WTC11 (cell line): Measurements from ENCODE around the gene KCNT2. TPM values are rescaled to one million over a fixed set of nuclear protein-coding genes. Genes with fewer than 3 reads are reported as not detected.

Source experiments
- ATAC-seq: fragments of 200-7000 bp; cut with Tn5 transposase; 2 replicates; pipeline ENCODE4 v1.10.0; 2021; ENCODE audit warnings: mild to moderate bottlenecking, moderate library complexity
- CTCF ChIA-PET: fragments of 300-600 bp; sonication (Branson Sonifier 250); formaldehyde crosslinking; loops from one replicate; lab custom pipeline; 2021; ENCODE audit warnings: antibody characterized with exemption; lab: Charles Lee
- POLR2A ChIA-PET: fragments of 350-600 bp; sonication (Branson Sonifier 250); formaldehyde crosslinking; loops from one replicate; lab custom pipeline; 2021; ENCODE audit warnings: antibody characterized with exemption; lab: Charles Lee
- DNase-seq: peaks from one replicate; pipeline ENCODE4 v3.0.0; 2021; ENCODE audit warnings: low spot score
- H3K27ac Mint-ChIP-seq: 2 replicates; pipeline ENCODE4 v1.8.0; 2021; ENCODE audit warnings: mixed read lengths
- H3K27me3 Mint-ChIP-seq: 2 replicates; pipeline ENCODE4 v1.8.0; 2021; ENCODE audit warnings: low read depth, mild to moderate bottlenecking, moderate library complexity, mixed read lengths
- H3K36me3 Mint-ChIP-seq: 2 replicates; pipeline ENCODE4 v1.8.0; 2021; ENCODE audit warnings: mixed read lengths
- H3K4me1 Mint-ChIP-seq: 2 replicates; pipeline ENCODE4 v1.8.0; 2022; ENCODE audit warnings: mixed read lengths
- H3K4me3 Mint-ChIP-seq: 2 replicates; pipeline ENCODE4 v1.8.0; 2021; ENCODE audit warnings: mild to moderate bottlenecking, moderate library complexity, mixed read lengths
- H3K9me3 Mint-ChIP-seq: 2 replicates; pipeline ENCODE4 v1.8.0; 2021; ENCODE audit warnings: mixed read lengths
- AFF4 ChIP-seq: sonication (generic); formaldehyde crosslinking; IDR thresholded peaks from 2 replicates; pipeline ENCODE4 v1.8.1; 2023; ENCODE audit warnings: mild to moderate bottlenecking, missing genetic modification reagents, borderline replicate concordance
- AR ChIP-seq: fragments of 250-450 bp; sonication (Bioruptor Pico); IDR thresholded peaks from 2 replicates; pipeline ENCODE4 v1.9.0; 2021; ENCODE audit warnings: mild to moderate bottlenecking
- CREB1 ChIP-seq: sonication (generic); formaldehyde crosslinking; IDR thresholded peaks from 2 replicates; pipeline ENCODE4 v1.8.0; 2023; ENCODE audit warnings: mild to moderate bottlenecking, missing genetic modification reagents
- ETV6 ChIP-seq: sonication (generic); formaldehyde crosslinking; IDR thresholded peaks from 2 replicates; pipeline ENCODE4 v1.8.1; 2022; ENCODE audit warnings: mild to moderate bottlenecking, missing genetic modification reagents
- FOXP1 ChIP-seq: sonication (generic); formaldehyde crosslinking; IDR thresholded peaks from 2 replicates; pipeline ENCODE4 v1.8.0; 2022; ENCODE audit warnings: missing genetic modification reagents, mild to moderate bottlenecking, moderate library complexity, borderline replicate concordance
- HMGA2 ChIP-seq: fragments of 250-450 bp; sonication (Bioruptor Pico); IDR thresholded peaks from 2 replicates; pipeline ENCODE4 v1.4.0; 2021; ENCODE audit warnings: mild to moderate bottlenecking, moderate library complexity
- KAT7 ChIP-seq: sonication (generic); formaldehyde crosslinking; IDR thresholded peaks from 2 replicates; pipeline ENCODE4 v1.8.1; 2023; ENCODE audit warnings: missing genetic modification reagents, mild to moderate bottlenecking, borderline replicate concordance
- NFATC4 ChIP-seq: fragments of 250-450 bp; sonication (Bioruptor Pico); IDR thresholded peaks from 2 replicates; pipeline ENCODE4 v1.9.0; 2021; ENCODE audit warnings: mild to moderate bottlenecking
- NFE2L1 ChIP-seq: sonication (generic); formaldehyde crosslinking; IDR thresholded peaks from 2 replicates; pipeline ENCODE4 v1.8.1; 2023; ENCODE audit warnings: missing genetic modification reagents
- TEAD1 ChIP-seq: sonication (generic); formaldehyde crosslinking; IDR thresholded peaks from 2 replicates; pipeline ENCODE4 v1.8.0; 2022; ENCODE audit warnings: mild to moderate bottlenecking, missing genetic modification reagents
- USF1 ChIP-seq: sonication (generic); formaldehyde crosslinking; IDR thresholded peaks from 2 replicates; pipeline ENCODE4 v1.8.0; 2022; ENCODE audit warnings: mild to moderate bottlenecking, missing genetic modification reagents
- ZBTB21 ChIP-seq: sonication (generic); formaldehyde crosslinking; IDR thresholded peaks from 2 replicates; pipeline ENCODE4 v1.8.1; 2023; ENCODE audit warnings: mild to moderate bottlenecking, missing genetic modification reagents, borderline replicate concordance
- ZMAT4 ChIP-seq: fragments of 250-450 bp; sonication (Bioruptor Pico); IDR thresholded peaks from 2 replicates; pipeline ENCODE4 v1.9.0; 2021; ENCODE audit warnings: mild to moderate bottlenecking
- ZNF396 ChIP-seq: fragments of 250-450 bp; sonication (Bioruptor Pico); IDR thresholded peaks from 2 replicates; pipeline ENCODE4 v1.8.0; 2021; ENCODE audit warnings: mild to moderate bottlenecking, moderate library complexity, borderline replicate concordance
- ZNF423 ChIP-seq: fragments of 250-450 bp; sonication (Bioruptor Pico); IDR thresholded peaks from 2 replicates; pipeline ENCODE4 v2.1.2; 2022; ENCODE audit warnings: mild to moderate bottlenecking, moderate library complexity
- total RNA-seq: library from RNA; stranded (reverse); gene quantifications from 3 replicates; pipeline ENCODE4 v1.2.3, GENCODE V29; 2021
- TF ChIP-seq, protein P1 (sequence below): fragments of 250-450 bp; sonication (Bioruptor Pico); IDR thresholded peaks from 2 replicates; pipeline ENCODE4 v2.1.2; 2022; ENCODE audit warnings: mild to moderate bottlenecking, moderate library complexity
- TF ChIP-seq, protein P2 (sequence below): sonication (generic); formaldehyde crosslinking; IDR thresholded peaks from 2 replicates; pipeline ENCODE4 v1.8.1; 2023; ENCODE audit warnings: mild to moderate bottlenecking, missing genetic modification reagents
- TF ChIP-seq, protein P3 (sequence below): sonication (generic); formaldehyde crosslinking; IDR thresholded peaks from 2 replicates; pipeline ENCODE4 v1.8.0; 2022; ENCODE audit warnings: mild to moderate bottlenecking, missing genetic modification reagents
- TF ChIP-seq, protein P4 (sequence below): sonication (generic); formaldehyde crosslinking; IDR thresholded peaks from 2 replicates; pipeline ENCODE4 v1.8.0; 2022; ENCODE audit warnings: mild to moderate bottlenecking, missing genetic modification reagents
- TF ChIP-seq, protein P5 (sequence below): fragments of 250-450 bp; sonication (Bioruptor Pico); conservative IDR thresholded peaks from 2 replicates; pipeline ENCODE4 v1.9.0; 2021; ENCODE audit warnings: mild to moderate bottlenecking

Gene KCNT2
- total RNA-seq, 1 experiment from 2014 or later, result 11.6 TPM

DNA sequence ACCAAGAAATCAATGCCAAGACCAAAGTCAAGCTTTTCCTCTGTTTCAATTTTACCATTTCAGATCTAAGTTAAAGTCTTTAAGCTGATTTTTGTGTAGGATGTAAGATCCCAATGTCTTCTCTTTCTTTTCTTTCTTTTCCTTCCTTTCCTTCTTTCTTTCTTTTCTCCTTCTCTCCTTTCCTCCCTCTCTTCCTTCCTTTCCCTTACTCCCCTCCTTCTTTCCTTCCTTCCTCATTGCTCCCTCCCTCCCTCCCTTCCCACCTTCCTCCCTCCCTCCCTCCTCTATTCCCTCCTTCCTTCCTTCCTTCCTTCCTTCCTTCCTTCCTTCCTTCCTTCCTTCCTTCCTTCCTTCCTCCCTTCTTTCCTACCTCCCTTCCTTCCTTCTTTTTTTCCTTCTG, 197.5 kb downstream of the KCNT2 start:
- Mint-ChIP-seq H3K4me1 (peaks cover 7% of the 10 kb centered on the region), H3K9me3 (no peaks in the 10 kb centered on the region), H3K36me3 (no peaks in the 10 kb centered on the region), H3K27me3 (no peaks in the 10 kb centered on the region), H3K27ac (no peak overlapping the region), H3K4me3 (no peak overlapping the region)
- TF ChIP-seq ZNF423 (CRISPR knock-in tag) (no peak), ZMAT4 (CRISPR knock-in tag) (no peak), ZNF396 (no peak), FOXP1 (CRISPR knock-in tag) (no peak), KAT7 (CRISPR knock-in tag) (no peak), ZBTB21 (CRISPR knock-in tag) (no peak)
- TF ChIP-seq, protein P1, sequence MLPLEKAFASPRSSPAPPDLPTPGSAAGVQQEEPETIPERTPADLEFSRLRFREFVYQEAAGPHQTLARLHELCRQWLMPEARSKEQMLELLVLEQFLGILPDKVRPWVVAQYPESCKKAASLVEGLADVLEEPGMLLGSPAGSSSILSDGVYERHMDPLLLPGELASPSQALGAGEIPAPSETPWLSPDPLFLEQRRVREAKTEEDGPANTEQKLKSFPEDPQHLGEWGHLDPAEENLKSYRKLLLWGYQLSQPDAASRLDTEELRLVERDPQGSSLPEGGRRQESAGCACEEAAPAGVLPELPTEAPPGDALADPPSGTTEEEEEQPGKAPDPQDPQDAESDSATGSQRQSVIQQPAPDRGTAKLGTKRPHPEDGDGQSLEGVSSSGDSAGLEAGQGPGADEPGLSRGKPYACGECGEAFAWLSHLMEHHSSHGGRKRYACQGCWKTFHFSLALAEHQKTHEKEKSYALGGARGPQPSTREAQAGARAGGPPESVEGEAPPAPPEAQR (CRISPR knock-in tag), result no peak
- ChIA-PET POLR2A (no interaction called here), CTCF (no interaction called here)
- no peak for DNase-seq
- ATAC-seq, result no peak

DNA sequence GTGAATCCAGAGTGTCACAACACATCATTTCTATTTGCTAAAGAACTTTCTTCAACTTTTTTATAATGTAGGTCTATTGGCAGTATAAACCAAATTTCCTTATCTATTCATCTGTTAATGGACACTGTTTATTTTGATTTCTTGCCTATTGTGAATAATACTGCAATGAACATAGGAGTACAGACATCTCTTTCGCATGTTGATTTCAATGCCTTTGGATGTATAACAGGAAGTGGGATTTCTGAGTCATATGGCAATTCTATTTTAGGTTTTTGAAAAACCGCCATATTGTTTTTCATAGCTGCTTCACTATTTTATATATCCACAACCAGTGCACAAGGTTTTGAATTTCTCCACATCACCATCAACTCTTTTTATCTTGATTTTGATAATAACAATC, 198.7 kb downstream of the KCNT2 start:
- H3K36me3 Mint-ChIP-seq, result no peaks in the 10 kb centered on the region
- H3K4me3 Mint-ChIP-seq, result no peak overlapping the region
- no peaks in the 10 kb centered on the region for H3K9me3 Mint-ChIP-seq
- H3K27ac Mint-ChIP-seq, result no peak overlapping the region
- ATAC-seq (no peak), DNase-seq (no peak)
- peaks cover 7% of the 10 kb centered on the region for H3K4me1 Mint-ChIP-seq
- POLR2A ChIA-PET, result no interaction called here
- CTCF ChIA-PET, result no interaction called here
- no peaks in the 10 kb centered on the region for H3K27me3 Mint-ChIP-seq
- TF ChIP-seq AR (no peak), KAT7 (CRISPR knock-in tag) (no peak), FOXP1 (CRISPR knock-in tag) (no peak), NFATC4 (CRISPR knock-in tag) (no peak), HMGA2 (CRISPR knock-in tag) (no peak), AFF4 (CRISPR knock-in tag) (no peak), CREB1 (no peak), NFE2L1 (CRISPR knock-in tag) (no peak), USF1 (CRISPR knock-in tag) (no peak), TEAD1 (no peak), ETV6 (no peak)
- TF ChIP-seq, protein P2, sequence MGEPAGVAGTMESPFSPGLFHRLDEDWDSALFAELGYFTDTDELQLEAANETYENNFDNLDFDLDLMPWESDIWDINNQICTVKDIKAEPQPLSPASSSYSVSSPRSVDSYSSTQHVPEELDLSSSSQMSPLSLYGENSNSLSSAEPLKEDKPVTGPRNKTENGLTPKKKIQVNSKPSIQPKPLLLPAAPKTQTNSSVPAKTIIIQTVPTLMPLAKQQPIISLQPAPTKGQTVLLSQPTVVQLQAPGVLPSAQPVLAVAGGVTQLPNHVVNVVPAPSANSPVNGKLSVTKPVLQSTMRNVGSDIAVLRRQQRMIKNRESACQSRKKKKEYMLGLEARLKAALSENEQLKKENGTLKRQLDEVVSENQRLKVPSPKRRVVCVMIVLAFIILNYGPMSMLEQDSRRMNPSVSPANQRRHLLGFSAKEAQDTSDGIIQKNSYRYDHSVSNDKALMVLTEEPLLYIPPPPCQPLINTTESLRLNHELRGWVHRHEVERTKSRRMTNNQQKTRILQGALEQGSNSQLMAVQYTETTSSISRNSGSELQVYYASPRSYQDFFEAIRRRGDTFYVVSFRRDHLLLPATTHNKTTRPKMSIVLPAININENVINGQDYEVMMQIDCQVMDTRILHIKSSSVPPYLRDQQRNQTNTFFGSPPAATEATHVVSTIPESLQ (CRISPR knock-in tag), result no peak
- TF ChIP-seq, protein P3, sequence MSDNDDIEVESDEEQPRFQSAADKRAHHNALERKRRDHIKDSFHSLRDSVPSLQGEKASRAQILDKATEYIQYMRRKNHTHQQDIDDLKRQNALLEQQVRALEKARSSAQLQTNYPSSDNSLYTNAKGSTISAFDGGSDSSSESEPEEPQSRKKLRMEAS, result no peak
- TF ChIP-seq, protein P4, sequence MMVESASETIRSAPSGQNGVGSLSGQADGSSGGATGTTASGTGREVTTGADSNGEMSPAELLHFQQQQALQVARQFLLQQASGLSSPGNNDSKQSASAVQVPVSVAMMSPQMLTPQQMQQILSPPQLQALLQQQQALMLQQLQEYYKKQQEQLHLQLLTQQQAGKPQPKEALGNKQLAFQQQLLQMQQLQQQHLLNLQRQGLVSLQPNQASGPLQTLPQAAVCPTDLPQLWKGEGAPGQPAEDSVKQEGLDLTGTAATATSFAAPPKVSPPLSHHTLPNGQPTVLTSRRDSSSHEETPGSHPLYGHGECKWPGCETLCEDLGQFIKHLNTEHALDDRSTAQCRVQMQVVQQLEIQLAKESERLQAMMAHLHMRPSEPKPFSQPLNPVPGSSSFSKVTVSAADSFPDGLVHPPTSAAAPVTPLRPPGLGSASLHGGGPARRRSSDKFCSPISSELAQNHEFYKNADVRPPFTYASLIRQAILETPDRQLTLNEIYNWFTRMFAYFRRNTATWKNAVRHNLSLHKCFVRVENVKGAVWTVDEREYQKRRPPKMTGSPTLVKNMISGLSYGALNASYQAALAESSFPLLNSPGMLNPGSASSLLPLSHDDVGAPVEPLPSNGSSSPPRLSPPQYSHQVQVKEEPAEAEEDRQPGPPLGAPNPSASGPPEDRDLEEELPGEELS (CRISPR knock-in tag), result no peak
- TF ChIP-seq, protein P5, sequence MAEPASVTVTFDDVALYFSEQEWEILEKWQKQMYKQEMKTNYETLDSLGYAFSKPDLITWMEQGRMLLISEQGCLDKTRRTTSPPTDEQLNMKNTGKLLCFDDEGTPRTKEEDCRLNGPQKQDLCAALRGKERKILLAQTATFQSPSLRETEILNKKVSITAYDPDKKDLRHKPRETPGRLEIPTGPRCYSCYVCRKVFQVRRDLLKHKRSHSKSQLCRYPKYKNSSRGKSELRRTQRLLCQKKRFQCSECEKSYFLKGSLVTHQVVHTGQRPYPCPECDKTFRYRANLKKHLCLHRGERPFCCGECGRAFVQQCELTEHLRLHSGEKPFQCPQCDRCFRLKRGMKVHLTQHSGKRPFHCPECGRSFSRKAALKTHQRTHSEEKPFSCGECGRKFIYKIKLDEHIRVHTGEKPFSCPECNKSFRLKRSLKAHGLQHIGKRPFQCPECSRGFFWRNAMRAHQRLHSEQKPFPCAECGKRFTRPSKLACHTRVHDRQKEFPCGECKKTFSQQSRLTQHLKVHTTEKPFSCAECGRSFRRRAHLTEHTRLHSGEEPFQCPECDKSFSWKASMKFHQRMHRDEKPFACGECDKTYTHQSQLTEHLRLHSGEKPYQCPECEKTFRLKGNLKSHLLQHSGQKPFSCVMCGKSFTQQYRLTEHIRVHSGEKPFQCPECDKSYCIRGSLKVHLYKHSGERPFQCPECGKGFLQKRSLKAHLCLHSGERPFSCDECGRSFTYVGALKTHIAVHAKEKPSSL, result no peak
